A673 (cell line): Measurements from ENCODE around the gene SLC25A21.

Source experiments
- EZH2 ChIP-seq: fragments of 200-600 bp; sonication (generic); IDR thresholded peaks from 2 replicates; pipeline ENCODE4 v1.6.1; 2017; ENCODE audit warnings: borderline replicate concordance, low read depth, mild to moderate bottlenecking, mixed read lengths, antibody characterized with exemption, low read length; ENCODE audit not compliant: poor library complexity, severe bottlenecking
- TF ChIP-seq, protein P1 (sequence below): fragments of 300-800, 200-600 bp; sonication (generic); conservative IDR thresholded peaks from 2 replicates; pipeline ENCODE4 v1.5.1; 2017; ENCODE audit warnings: low read depth, mild to moderate bottlenecking, antibody characterized with exemption, low read length, moderate library complexity, mixed read lengths

- TF ChIP-seq, protein P1, sequence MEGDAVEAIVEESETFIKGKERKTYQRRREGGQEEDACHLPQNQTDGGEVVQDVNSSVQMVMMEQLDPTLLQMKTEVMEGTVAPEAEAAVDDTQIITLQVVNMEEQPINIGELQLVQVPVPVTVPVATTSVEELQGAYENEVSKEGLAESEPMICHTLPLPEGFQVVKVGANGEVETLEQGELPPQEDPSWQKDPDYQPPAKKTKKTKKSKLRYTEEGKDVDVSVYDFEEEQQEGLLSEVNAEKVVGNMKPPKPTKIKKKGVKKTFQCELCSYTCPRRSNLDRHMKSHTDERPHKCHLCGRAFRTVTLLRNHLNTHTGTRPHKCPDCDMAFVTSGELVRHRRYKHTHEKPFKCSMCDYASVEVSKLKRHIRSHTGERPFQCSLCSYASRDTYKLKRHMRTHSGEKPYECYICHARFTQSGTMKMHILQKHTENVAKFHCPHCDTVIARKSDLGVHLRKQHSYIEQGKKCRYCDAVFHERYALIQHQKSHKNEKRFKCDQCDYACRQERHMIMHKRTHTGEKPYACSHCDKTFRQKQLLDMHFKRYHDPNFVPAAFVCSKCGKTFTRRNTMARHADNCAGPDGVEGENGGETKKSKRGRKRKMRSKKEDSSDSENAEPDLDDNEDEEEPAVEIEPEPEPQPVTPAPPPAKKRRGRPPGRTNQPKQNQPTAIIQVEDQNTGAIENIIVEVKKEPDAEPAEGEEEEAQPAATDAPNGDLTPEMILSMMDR: no peak
- no peak for TF ChIP-seq EZH2
These were observed 19.4 kb downstream of the SLC25A21 start for GRCh38 chr14:37153005-37153404.
